Mesendoderm (in vitro differentiated cells): Measurements from ENCODE around the gene STAC.
A peak's percentile ranks its signal among the peaks of the same experiment; 100 is the strongest.

Experiments
- DNase-seq: peaks from one replicate; pipeline ENCODE4 v3.0.0; 2013
- H2AK5ac ChIP-seq: 2 replicates; pipeline ENCODE4 v1.6.1; 2013; ENCODE audit warnings: low read length, inconsistent platforms
- H2BK120ac ChIP-seq: 2 replicates; pipeline ENCODE4 v1.6.1; 2013; ENCODE audit warnings: low read depth, mild to moderate bottlenecking, low read length, moderate library complexity, mixed read lengths
- H2BK15ac ChIP-seq: replicated peaks from 2 replicates; pipeline ENCODE4 v1.6.1; 2013; ENCODE audit warnings: low read depth, mild to moderate bottlenecking, moderate library complexity
- H2BK5ac ChIP-seq: 2 replicates; pipeline ENCODE4 v1.6.1; 2013; ENCODE audit warnings: low read length, inconsistent platforms
- H3K18ac ChIP-seq: 2 replicates; pipeline ENCODE4 v1.6.1; 2013; ENCODE audit warnings: mild to moderate bottlenecking, low read length, mixed read lengths
- H3K23ac ChIP-seq: one replicate; pipeline ENCODE4 v1.6.1; 2013; ENCODE audit warnings: low read length
- H3K27ac ChIP-seq: 2 replicates; pipeline ENCODE4 v1.5.1; 2013; ENCODE audit warnings: low read depth, mild to moderate bottlenecking, inconsistent platforms, low read length, moderate library complexity
- H3K27me3 ChIP-seq: 2 replicates; pipeline ENCODE4 v1.6.1; 2013; ENCODE audit warnings: low read length, control low read depth, mild to moderate bottlenecking, inconsistent platforms; ENCODE audit not compliant: insufficient read depth, poor library complexity
- H3K36me3 ChIP-seq: 2 replicates; pipeline ENCODE4 v1.6.1; 2013; ENCODE audit warnings: low read length, inconsistent platforms; ENCODE audit not compliant: control insufficient read depth, insufficient read depth
- H3K4ac ChIP-seq: one replicate; pipeline ENCODE4 v1.6.1; 2013; ENCODE audit warnings: low read depth, mild to moderate bottlenecking, low read length, moderate library complexity
- H3K4me1 ChIP-seq: 2 replicates; pipeline ENCODE4 v1.6.1; 2013; ENCODE audit warnings: low read depth, low read length, inconsistent platforms; ENCODE audit not compliant: control insufficient read depth
- H3K4me2 ChIP-seq: 2 replicates; pipeline ENCODE4 v1.6.1; 2013; ENCODE audit warnings: low read length
- H3K4me3 ChIP-seq: 2 replicates; pipeline ENCODE4 v1.5.1; 2013; ENCODE audit warnings: mild to moderate bottlenecking, low read length
- H3K56ac ChIP-seq: one replicate; pipeline ENCODE4 v1.6.1; 2013; ENCODE audit warnings: low read length
- H3K79me1 ChIP-seq: 2 replicates; pipeline ENCODE4 v1.6.1; 2013; ENCODE audit warnings: low read length, inconsistent platforms
- H3K79me2 ChIP-seq: 2 replicates; pipeline ENCODE4 v1.6.1; 2013; ENCODE audit warnings: mild to moderate bottlenecking, low read length; ENCODE audit not compliant: control insufficient read depth, insufficient read depth
- H3K9ac ChIP-seq: 2 replicates; pipeline ENCODE4 v1.6.1; 2013; ENCODE audit warnings: low read length, inconsistent platforms
- H4K5ac ChIP-seq: one replicate; pipeline ENCODE4 v1.6.1; 2013; ENCODE audit warnings: low read length
- H4K8ac ChIP-seq: one replicate; pipeline ENCODE4 v1.6.1; 2013; ENCODE audit warnings: low read depth, mild to moderate bottlenecking, control low read depth, low read length, moderate library complexity
- WGBS: extraction: QIAGEN DNeasy Blood & Tissue Kit; methylation state at CpG from one replicate; pipeline ENCODE4 v1.1.7; 2013; ENCODE audit warnings: low lambda C conversion rate, missing lambda C conversion rate; ENCODE audit not compliant: insufficient coverage; ENCODE audit errors: extremely low coverage; 5-methylcytosine and 5-hydroxymethylcytosine counted together

Gene STAC

GRCh38 chr3:36480911-36481648 is 100.8 kb downstream of the STAC start:
- H3K23ac ChIP-seq: no peak overlapping the region
- no peak overlapping the region for H3K4me2 ChIP-seq
- H3K79me2 ChIP-seq: no peaks in the 10 kb centered on the region
- no peak overlapping the region for H4K5ac ChIP-seq
- peak; percentile 47 for DNase-seq
- no peak overlapping the region for H2AK5ac ChIP-seq
- H4K8ac ChIP-seq: no peak overlapping the region
- H3K18ac ChIP-seq: no peak overlapping the region
- H3K27ac ChIP-seq: no peak overlapping the region
- no peaks in the 10 kb centered on the region for H3K27me3 ChIP-seq
- no peak overlapping the region for H3K56ac ChIP-seq
- H2BK15ac ChIP-seq: no peak overlapping the region
- no peak overlapping the region for H3K4me3 ChIP-seq
- H3K4me1 ChIP-seq: no peaks in the 10 kb centered on the region
- H2BK5ac ChIP-seq: no peak overlapping the region
- no CpG with 5 or more reads among the region's 2 CpGs for WGBS
- H3K4ac ChIP-seq: no peak overlapping the region
- H2BK120ac ChIP-seq: no peak overlapping the region
- no peaks in the 10 kb centered on the region for H3K36me3 ChIP-seq
- H3K79me1 ChIP-seq: no peaks in the 10 kb centered on the region
- H3K9ac ChIP-seq: no peak overlapping the region

GRCh38 chr3:36482256-36482655 is 102.0 kb downstream of the STAC start:
- peak; percentile 11 for DNase-seq
- Histone ChIP-seq H3K79me2 (no peaks in the 10 kb centered on the region), H3K27ac (no peak overlapping the region), H4K5ac (no peak overlapping the region), H3K23ac (no peak overlapping the region), H3K27me3 (no peaks in the 10 kb centered on the region), H3K18ac (no peak overlapping the region), H3K4me1 (no peaks in the 10 kb centered on the region), H3K4ac (no peak overlapping the region), H2BK15ac (no peak overlapping the region), H2BK120ac (no peak overlapping the region), H3K56ac (no peak overlapping the region), H3K36me3 (no peaks in the 10 kb centered on the region), H2BK5ac (no peak overlapping the region), H3K4me2 (no peak overlapping the region), H4K8ac (no peak overlapping the region), H3K4me3 (no peak overlapping the region), H3K79me1 (no peaks in the 10 kb centered on the region), H2AK5ac (no peak overlapping the region), H3K9ac (no peak overlapping the region)
- no CpG with 5 or more reads among the region's 4 CpGs for WGBS

- Histone ChIP-seq H3K27me3 (no peaks in the 10 kb centered on the region), H2BK15ac (no peak overlapping the region), H3K4me3 (no peak overlapping the region), H3K18ac (no peak overlapping the region), H3K4me1 (no peaks in the 10 kb centered on the region), H3K4ac (no peak overlapping the region), H3K9ac (no peak overlapping the region), H3K23ac (no peak overlapping the region), H2BK120ac (no peak overlapping the region), H3K79me1 (no peaks in the 10 kb centered on the region), H3K4me2 (no peak overlapping the region), H3K27ac (no peak overlapping the region), H2AK5ac (no peak overlapping the region), H3K79me2 (no peaks in the 10 kb centered on the region), H3K36me3 (no peaks in the 10 kb centered on the region), H4K5ac (no peak overlapping the region), H3K56ac (no peak overlapping the region), H4K8ac (no peak overlapping the region), H2BK5ac (no peak overlapping the region)
- no peak for DNase-seq
- no CpG with 5 or more reads among the region's 3 CpGs for WGBS
These were observed 102.6 kb downstream of the STAC start for GRCh38 chr3:36482880-36483279.

GRCh38 chr3:36483709-36484108 is 103.4 kb downstream of the STAC start:
- Histone ChIP-seq H3K56ac (no peak overlapping the region), H2AK5ac (no peak overlapping the region), H2BK120ac (no peak overlapping the region), H3K23ac (no peak overlapping the region), H2BK15ac (no peak overlapping the region), H3K18ac (no peak overlapping the region), H3K4me3 (no peak overlapping the region), H4K5ac (no peak overlapping the region), H3K4me1 (no peaks in the 10 kb centered on the region), H3K9ac (no peak overlapping the region), H2BK5ac (no peak overlapping the region), H3K36me3 (no peaks in the 10 kb centered on the region), H3K27me3 (no peaks in the 10 kb centered on the region), H4K8ac (no peak overlapping the region), H3K79me2 (no peaks in the 10 kb centered on the region), H3K79me1 (no peaks in the 10 kb centered on the region), H3K4ac (no peak overlapping the region), H3K27ac (no peak overlapping the region), H3K4me2 (no peak overlapping the region)
- WGBS: no CpG with 5 or more reads among the region's 5 CpGs
- no peak for DNase-seq

GRCh38 chr3:36484386-36484785 is 104.1 kb downstream of the STAC start:
- no peak overlapping the region for H3K4me2 ChIP-seq
- no peaks in the 10 kb centered on the region for H3K79me2 ChIP-seq
- no peak overlapping the region for H2BK120ac ChIP-seq
- H3K79me1 ChIP-seq: no peaks in the 10 kb centered on the region
- H2BK15ac ChIP-seq: no peak overlapping the region
- H3K4me3 ChIP-seq: no peak overlapping the region
- no peak for DNase-seq
- H4K8ac ChIP-seq: no peak overlapping the region
- H2BK5ac ChIP-seq: no peak overlapping the region
- H3K23ac ChIP-seq: no peak overlapping the region
- no peak overlapping the region for H3K27ac ChIP-seq
- no peak overlapping the region for H3K9ac ChIP-seq
- H3K56ac ChIP-seq: no peak overlapping the region
- H2AK5ac ChIP-seq: no peak overlapping the region
- no peaks in the 10 kb centered on the region for H3K27me3 ChIP-seq
- no CpG with 5 or more reads among the region's 1 CpG for WGBS
- no peak overlapping the region for H4K5ac ChIP-seq
- H3K36me3 ChIP-seq: no peaks in the 10 kb centered on the region
- H3K4me1 ChIP-seq: no peaks in the 10 kb centered on the region
- no peak overlapping the region for H3K4ac ChIP-seq
- no peak overlapping the region for H3K18ac ChIP-seq
